Keratinocyte (primary cell): ENCODE measurements around the gene UBE4B. TPM values are rescaled to one million over a fixed set of nuclear protein-coding genes. Genes with fewer than 3 reads are reported as not detected.

Source experiments
- DNase-seq: peaks from one replicate; pipeline ENCODE4 v3.0.0-alpha.2; 2011; ENCODE audit warnings: low read depth, missing footprints, low spot score
- FAIRE-seq: peaks from 2 replicates; lab custom pipeline; 2011; peaks lifted over from hg19 to GRCh38; lab: Jason Lieb, UNC
- H2AFZ ChIP-seq: 2 replicates; pipeline ENCODE4 v1.6.0; 2012; ENCODE audit warnings: low read length, control low read depth, inconsistent platforms; ENCODE audit not compliant: control insufficient read depth
- H3K27ac ChIP-seq: 2 replicates; pipeline ENCODE4 v1.5.1; 2011; ENCODE audit warnings: low read length; ENCODE audit not compliant: control insufficient read depth, insufficient read depth
- H3K27me3 ChIP-seq: 3 replicates; pipeline ENCODE4 v1.6.0; 2011; ENCODE audit warnings: low read length; ENCODE audit not compliant: control insufficient read depth, insufficient read depth; ENCODE audit errors: extremely low read depth
- H3K36me3 ChIP-seq, 2 experiments: 2 replicates in 1 of 2; 3 replicates in 1 of 2; pipeline ENCODE4 v1.5.1; 2011; ENCODE audit warnings: low read length in 2 of 2, mild to moderate bottlenecking in 1 of 2; ENCODE audit not compliant: control insufficient read depth in 2 of 2, insufficient read depth in 2 of 2; ENCODE audit errors: extremely low read depth in 1 of 2
- H3K4me1 ChIP-seq: 3 replicates; pipeline ENCODE4 v1.5.1; 2011; ENCODE audit warnings: low read length; ENCODE audit not compliant: control insufficient read depth, insufficient read depth; ENCODE audit errors: extremely low read depth
- H3K4me2 ChIP-seq: 3 replicates; pipeline ENCODE4 v1.6.0; 2011; ENCODE audit warnings: low read depth, low read length; ENCODE audit not compliant: control insufficient read depth, insufficient read depth; ENCODE audit errors: extremely low read depth
- H3K4me3 ChIP-seq, 3 experiments: fragments of 200-600 bp in 1 of 3; sonication (generic) in 1 of 3; 2 replicates in 2 of 3; 3 replicates in 1 of 3; pipeline ENCODE4 v1.5.1; 2011 to 2016; ENCODE audit warnings: low read length in 3 of 3, mild to moderate bottlenecking in 3 of 3, control low read depth in 2 of 3, inconsistent platforms in 1 of 3, low read depth in 1 of 3, mixed read lengths in 1 of 3, mixed run types in 1 of 3, moderate library complexity in 1 of 3; ENCODE audit not compliant: control insufficient read depth in 2 of 3, insufficient read depth in 2 of 3; ENCODE audit errors: extremely low read depth in 1 of 3
- H3K79me2 ChIP-seq: 2 replicates; pipeline ENCODE4 v1.6.0; 2012; ENCODE audit warnings: low read length; ENCODE audit not compliant: control insufficient read depth, insufficient read depth
- H3K9ac ChIP-seq: 3 replicates; pipeline ENCODE4 v1.6.0; 2011; ENCODE audit warnings: low read length; ENCODE audit not compliant: control insufficient read depth, insufficient read depth; ENCODE audit errors: extremely low read depth
- H3K9me1 ChIP-seq: 3 replicates; pipeline ENCODE4 v1.6.0; 2011; ENCODE audit warnings: low read length; ENCODE audit not compliant: control insufficient read depth, insufficient read depth; ENCODE audit errors: extremely low read depth
- H3K9me3 ChIP-seq: 2 replicates; pipeline ENCODE4 v1.5.1; 2012; ENCODE audit warnings: low read depth, low read length; ENCODE audit not compliant: control insufficient read depth
- H4K20me1 ChIP-seq: 3 replicates; pipeline ENCODE4 v1.6.0; 2011; ENCODE audit warnings: low read length; ENCODE audit not compliant: control insufficient read depth, insufficient read depth; ENCODE audit errors: extremely low read depth
- EZH2 ChIP-seq: IDR thresholded peaks from one replicate; pipeline ENCODE4 v1.6.1; 2012; ENCODE audit warnings: inconsistent platforms, mild to moderate bottlenecking, low read length, moderate library complexity
- dilution Hi-C: fragments of 300-500 bp; cut with MboI; formaldehyde crosslinking; loops from one replicate; pipeline ENCODE4 v1.7.0; 2020; ENCODE audit warnings: low sequenced_read_pairs; ENCODE audit not compliant: extremely low pct_ligation_motif_present
- polyA plus RNA-seq, 5 experiments: library from polyadenylated mRNA; depleted of rRNA in 3 of 5; stranded (reverse) in 3 of 5; stranded (forward) in 1 of 5; unstranded in 1 of 5; fragments of >200 nt; gene quantifications; 1 replicate in 1 of 5; 2 replicates in 3 of 5; 3 replicates in 1 of 5; pipeline versions ENCODE4 v1.2.1 to v1.2.3, GENCODE V29; 2011 to 2012; ENCODE audit warnings: missing spikeins in 2 of 5, low read depth in 1 of 5, low replicate concordance in 1 of 5
- small RNA-seq, 3 experiments: library from RNA; depleted of rRNA; stranded (forward); fragments of <200 nt; gene quantifications; one replicate each; pipeline ENCODE3, GENCODE V24; 2012; ENCODE audit warnings: low read depth in 3 of 3, low replicate concordance in 1 of 3; ENCODE audit not compliant: insufficient read length in 3 of 3
- TF ChIP-seq, protein P1 (sequence below), 3 experiments: IDR thresholded peaks in 1 of 3; conservative IDR thresholded peaks in 1 of 3; optimal IDR thresholded peaks in 1 of 3; 2 replicates in 2 of 3; 3 replicates in 1 of 3; pipeline versions ENCODE3 to v1.5.1; 2011; ENCODE audit warnings: low read length in 3 of 3, mild to moderate bottlenecking in 3 of 3, moderate library complexity in 2 of 3, control low read depth in 1 of 3, inconsistent platforms in 1 of 3; ENCODE audit not compliant: insufficient read depth in 2 of 3; ENCODE audit errors: extremely low read depth in 1 of 3

UBE4B gene
- polyA plus RNA-seq, 1 donor (not counting 4 experiments of a cell fraction or from before 2014, with no cell fraction given): 14.3 TPM

DNA sequence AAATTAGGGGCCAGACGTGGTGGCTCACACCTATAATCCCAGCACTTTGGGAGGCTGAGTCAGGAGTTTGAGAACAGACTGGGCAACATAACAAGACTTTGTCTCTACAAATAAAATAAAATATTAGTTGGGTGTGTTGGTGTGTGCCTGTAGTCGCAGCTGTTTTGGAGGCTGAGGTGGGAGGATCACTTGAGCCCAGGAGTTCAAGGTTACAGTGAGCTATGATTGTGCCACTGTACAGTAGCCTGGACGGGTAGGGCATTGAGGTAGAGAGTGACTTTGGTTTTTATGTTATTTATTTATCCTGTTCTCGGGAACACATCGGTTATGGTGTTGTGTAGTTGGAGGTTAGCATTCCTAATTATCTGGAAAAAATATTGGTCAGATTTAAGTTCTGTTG is 197.1 kb downstream of the UBE4B start:
- H3K36me3 ChIP-seq: no peaks in the 10 kb centered on the region
- no peaks in the 10 kb centered on the region for H3K4me1 ChIP-seq
- no peak overlapping the region for H3K4me2 ChIP-seq
- no peak overlapping the region for H3K4me3 ChIP-seq
- H3K9me1 ChIP-seq: no peaks in the 10 kb centered on the region
- no peak overlapping the region for H3K9ac ChIP-seq
- DNase-seq: no peak
- TF ChIP-seq, protein P1, sequence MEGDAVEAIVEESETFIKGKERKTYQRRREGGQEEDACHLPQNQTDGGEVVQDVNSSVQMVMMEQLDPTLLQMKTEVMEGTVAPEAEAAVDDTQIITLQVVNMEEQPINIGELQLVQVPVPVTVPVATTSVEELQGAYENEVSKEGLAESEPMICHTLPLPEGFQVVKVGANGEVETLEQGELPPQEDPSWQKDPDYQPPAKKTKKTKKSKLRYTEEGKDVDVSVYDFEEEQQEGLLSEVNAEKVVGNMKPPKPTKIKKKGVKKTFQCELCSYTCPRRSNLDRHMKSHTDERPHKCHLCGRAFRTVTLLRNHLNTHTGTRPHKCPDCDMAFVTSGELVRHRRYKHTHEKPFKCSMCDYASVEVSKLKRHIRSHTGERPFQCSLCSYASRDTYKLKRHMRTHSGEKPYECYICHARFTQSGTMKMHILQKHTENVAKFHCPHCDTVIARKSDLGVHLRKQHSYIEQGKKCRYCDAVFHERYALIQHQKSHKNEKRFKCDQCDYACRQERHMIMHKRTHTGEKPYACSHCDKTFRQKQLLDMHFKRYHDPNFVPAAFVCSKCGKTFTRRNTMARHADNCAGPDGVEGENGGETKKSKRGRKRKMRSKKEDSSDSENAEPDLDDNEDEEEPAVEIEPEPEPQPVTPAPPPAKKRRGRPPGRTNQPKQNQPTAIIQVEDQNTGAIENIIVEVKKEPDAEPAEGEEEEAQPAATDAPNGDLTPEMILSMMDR (optimal IDR thresholded peaks at IDR 0.05 in 1 of 3, IDR thresholded peaks at IDR 0.05 in 1 of 3, conservative IDR thresholded peaks at IDR 0.05 in 1 of 3; ENCODE audit: extremely low read depth in 1 of 3, insufficient read depth in 2 of 3, low read length in 3 of 3): no peak
- no peak for TF ChIP-seq EZH2
- no peaks in the 10 kb centered on the region for H3K27me3 ChIP-seq
- peaks cover 2% of the 10 kb centered on the region for H4K20me1 ChIP-seq
- H2AFZ ChIP-seq: no peak overlapping the region
- dilution Hi-C loops: no loop called here
- H3K27ac ChIP-seq: no peak overlapping the region
- no peak for FAIRE-seq
- H3K9me3 ChIP-seq: no peaks in the 10 kb centered on the region
- H3K79me2 ChIP-seq: peaks cover 58% of the 10 kb centered on the region

Small RNA genes lying within 50 kb of the gene (small RNA-seq; reads per million reads assigned to genes)
- gene MIR1273D (0 reads per million in 3 experiments), gene RNU6-828P (0 reads per million in 3 experiments)

Other genes with a start within 250 kb of the UBE4B start
- gene CLSTN1, start 209.0 kb upstream of the UBE4B start, polyA plus RNA-seq: 79.1 to 263 TPM (median 90.3 TPM) in 3 replicates
- gene CTNNBIP1, start 122.7 kb upstream of the UBE4B start, polyA plus RNA-seq: 92.3 to 149 TPM (median 93.3 TPM) in 3 replicates
- gene LZIC, start 89.6 kb upstream of the UBE4B start, polyA plus RNA-seq: 15.2 to 22.5 TPM (median 21.9 TPM) in 3 replicates
- gene NMNAT1, start 89.5 kb upstream of the UBE4B start, polyA plus RNA-seq: 11.7 to 16.3 TPM (median 16.2 TPM) in 3 replicates
- 1.1 to 2.1 TPM (median 1.6 TPM) in 3 replicates for gene RBP7, start 35.7 kb upstream of the UBE4B start, polyA plus RNA-seq
- 13.4 to 15.1 TPM (median 14.6 TPM) in 3 replicates for gene KIF1B, start 177.6 kb downstream of the UBE4B start, polyA plus RNA-seq